ENCODE results near the gene WASHC4. TPM values are rescaled to one million over a fixed set of nuclear protein-coding genes. Genes with fewer than 3 reads are reported as not detected.
A peak's percentile ranks its signal among the peaks of the same experiment; 100 is the strongest.

Gene WASHC4, protein sequence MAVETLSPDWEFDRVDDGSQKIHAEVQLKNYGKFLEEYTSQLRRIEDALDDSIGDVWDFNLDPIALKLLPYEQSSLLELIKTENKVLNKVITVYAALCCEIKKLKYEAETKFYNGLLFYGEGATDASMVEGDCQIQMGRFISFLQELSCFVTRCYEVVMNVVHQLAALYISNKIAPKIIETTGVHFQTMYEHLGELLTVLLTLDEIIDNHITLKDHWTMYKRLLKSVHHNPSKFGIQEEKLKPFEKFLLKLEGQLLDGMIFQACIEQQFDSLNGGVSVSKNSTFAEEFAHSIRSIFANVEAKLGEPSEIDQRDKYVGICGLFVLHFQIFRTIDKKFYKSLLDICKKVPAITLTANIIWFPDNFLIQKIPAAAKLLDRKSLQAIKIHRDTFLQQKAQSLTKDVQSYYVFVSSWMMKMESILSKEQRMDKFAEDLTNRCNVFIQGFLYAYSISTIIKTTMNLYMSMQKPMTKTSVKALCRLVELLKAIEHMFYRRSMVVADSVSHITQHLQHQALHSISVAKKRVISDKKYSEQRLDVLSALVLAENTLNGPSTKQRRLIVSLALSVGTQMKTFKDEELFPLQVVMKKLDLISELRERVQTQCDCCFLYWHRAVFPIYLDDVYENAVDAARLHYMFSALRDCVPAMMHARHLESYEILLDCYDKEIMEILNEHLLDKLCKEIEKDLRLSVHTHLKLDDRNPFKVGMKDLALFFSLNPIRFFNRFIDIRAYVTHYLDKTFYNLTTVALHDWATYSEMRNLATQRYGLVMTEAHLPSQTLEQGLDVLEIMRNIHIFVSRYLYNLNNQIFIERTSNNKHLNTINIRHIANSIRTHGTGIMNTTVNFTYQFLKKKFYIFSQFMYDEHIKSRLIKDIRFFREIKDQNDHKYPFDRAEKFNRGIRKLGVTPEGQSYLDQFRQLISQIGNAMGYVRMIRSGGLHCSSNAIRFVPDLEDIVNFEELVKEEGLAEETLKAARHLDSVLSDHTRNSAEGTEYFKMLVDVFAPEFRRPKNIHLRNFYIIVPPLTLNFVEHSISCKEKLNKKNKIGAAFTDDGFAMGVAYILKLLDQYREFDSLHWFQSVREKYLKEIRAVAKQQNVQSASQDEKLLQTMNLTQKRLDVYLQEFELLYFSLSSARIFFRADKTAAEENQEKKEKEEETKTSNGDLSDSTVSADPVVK
- 10 to 100 TPM; 68.0 to 84.5 TPM for total RNA-seq

DNA sequence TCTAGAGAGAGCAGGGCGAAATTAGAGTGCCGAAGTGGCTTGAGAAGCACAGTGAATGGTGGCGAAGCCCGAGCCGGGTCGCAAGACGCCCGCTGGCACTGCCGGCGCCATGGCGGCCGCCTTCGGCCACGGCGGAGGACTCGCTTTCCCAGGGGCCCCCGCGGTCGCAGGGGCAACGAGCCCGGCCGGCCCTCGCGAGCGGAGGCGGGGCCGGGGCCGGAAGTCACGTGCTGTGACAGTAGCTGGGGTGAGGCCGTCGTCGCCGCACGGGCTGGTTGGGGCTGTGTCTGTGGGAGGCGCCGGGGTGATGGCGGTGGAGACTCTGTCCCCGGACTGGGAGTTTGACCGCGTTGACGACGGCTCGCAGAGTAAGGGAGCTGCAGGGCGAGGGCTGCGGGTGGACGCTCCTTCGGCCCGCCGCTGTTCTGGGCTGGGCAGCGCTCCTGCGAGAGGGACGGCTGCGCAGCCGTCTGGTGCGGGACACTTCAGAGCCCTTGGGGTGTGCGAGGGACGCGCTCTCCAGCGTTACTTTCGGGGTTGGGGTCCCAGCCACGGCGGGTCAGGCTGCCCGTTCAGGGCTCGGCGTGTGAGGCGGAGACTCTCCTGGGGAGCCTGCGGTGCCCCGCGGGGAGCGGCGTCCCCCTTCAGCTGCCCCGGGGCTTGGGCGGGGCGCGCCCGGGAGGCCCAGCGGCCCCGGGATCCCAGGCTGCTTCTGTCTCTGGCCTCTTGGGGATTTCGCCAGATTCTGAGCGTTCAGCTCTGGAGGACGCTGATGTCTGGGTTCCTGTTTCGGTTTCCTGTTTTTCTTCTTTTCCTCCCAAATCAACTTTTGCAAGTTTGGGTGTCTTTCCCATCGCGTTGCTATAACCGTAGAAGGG lies at the start of gene WASHC4:
Gene WASHC4 (plus strand): TSS at position 238 of the 878 bp plus-strand sequence. CDS start 70 bp downstream, at position 308.
- DNase-seq (ENCODE audit: low spot score) (peak; percentile 81), ATAC-seq (ENCODE audit: insufficient number of reproducible peaks, low FRiP score, low read depth) (peak; percentile 86)
- H3K4me3 ChIP-seq: peak within 1 kb of the TSS; percentile 91
- TF ChIP-seq CTCF (IDR thresholded peaks at IDR 0.05): no peak
- H3K4me1 ChIP-seq (ENCODE audit: control insufficient read depth in 1 of 2, low read depth in 2 of 2): peaks cover 22 to 32% of the 10 kb centered on the region in 2 donors
- peak within 1 kb of the TSS; percentile 94 for H3K27ac ChIP-seq
- peaks cover 4% of the 10 kb centered on the region for H3K36me3 ChIP-seq
- no peaks in the 10 kb centered on the region for H3K9me3 ChIP-seq
- no peaks in the 10 kb centered on the region for H3K27me3 ChIP-seq (replicated peaks; ENCODE audit: insufficient read depth)

- no peak overlapping the region for H3K27ac ChIP-seq
- H3K36me3 ChIP-seq: peaks cover 50% of the 10 kb centered on the region
- DNase-seq (ENCODE audit: low spot score) (no peak), ATAC-seq (ENCODE audit: insufficient number of reproducible peaks, low FRiP score, low read depth) (no peak)
- peaks cover 4% of the 10 kb centered on the region for H3K9me3 ChIP-seq
- no peaks in the 10 kb centered on the region for H3K4me1 ChIP-seq (ENCODE audit: control insufficient read depth in 1 of 2, low read depth in 2 of 2)
- no peak overlapping the region for H3K4me3 ChIP-seq
- H3K27me3 ChIP-seq (replicated peaks; ENCODE audit: insufficient read depth): no peaks in the 10 kb centered on the region
- no peak for TF ChIP-seq CTCF (IDR thresholded peaks at IDR 0.05)
Measured at GRCh38 chr12:105060715-105061378, 46.7 kb upstream of the WASHC4 start.

GRCh38 chr12:105064564-105065178 lies 42.9 kb upstream of the WASHC4 start:
- Histone ChIP-seq H3K4me1 (ENCODE audit: control insufficient read depth in 1 of 2, low read depth in 2 of 2) (no peaks in the 10 kb centered on the region), H3K27ac (no peak overlapping the region), H3K4me3 (no peak overlapping the region), H3K27me3 (replicated peaks; ENCODE audit: insufficient read depth) (no peaks in the 10 kb centered on the region), H3K9me3 (no peaks in the 10 kb centered on the region), H3K36me3 (peaks cover 37% of the 10 kb centered on the region)
- TF ChIP-seq CTCF (IDR thresholded peaks at IDR 0.05): no peak
- ATAC-seq (ENCODE audit: insufficient number of reproducible peaks, low FRiP score, low read depth) (no peak), DNase-seq (ENCODE audit: low spot score) (no peak)

GRCh38 chr12:105067511-105068031 lies 40.0 kb upstream of the WASHC4 start:
- no peak overlapping the region for H3K27ac ChIP-seq
- DNase-seq (ENCODE audit: low spot score) (no peak), ATAC-seq (ENCODE audit: insufficient number of reproducible peaks, low FRiP score, low read depth) (no peak)
- H3K27me3 ChIP-seq (replicated peaks; ENCODE audit: insufficient read depth): no peaks in the 10 kb centered on the region
- TF ChIP-seq CTCF (IDR thresholded peaks at IDR 0.05): no peak
- no peak overlapping the region for H3K4me3 ChIP-seq
- peaks cover 17% of the 10 kb centered on the region for H3K36me3 ChIP-seq
- H3K9me3 ChIP-seq: no peaks in the 10 kb centered on the region
- no peaks in the 10 kb centered on the region for H3K4me1 ChIP-seq (ENCODE audit: control insufficient read depth in 1 of 2, low read depth in 2 of 2)
